Spleen (tissue), 11 donors: ENCODE data around the gene RERE. TPM values are rescaled to one million over a fixed set of nuclear protein-coding genes. Genes with fewer than 3 reads are reported as not detected.
A peak's percentile ranks its signal among the peaks of the same experiment; 100 is the strongest.

ENCODE experiments used
- DNase-seq: peaks from one replicate; pipeline ENCODE4 v3.0.0-alpha.2; 2020
- H3K27ac ChIP-seq, 8 donors: fragments of 200-600 bp; sonication (generic) in 7 of 8; 1 replicate in 4 of 8; 2 replicates in 4 of 8; pipeline versions ENCODE4 v1.5.0 to v1.8.0; 2016 to 2021; ENCODE audit warnings: inconsistent platforms in 4 of 8, mild to moderate bottlenecking in 4 of 8, moderate library complexity in 1 of 8
- H3K27me3 ChIP-seq, 7 donors: fragments of 200-600 bp; sonication (generic) in 6 of 7; replicated peaks in 1 of 7; 1 replicate in 4 of 7; 2 replicates in 3 of 7; pipeline versions ENCODE4 v1.5.0 to v1.8.0; 2016 to 2021; ENCODE audit warnings: inconsistent platforms in 3 of 7, mild to moderate bottlenecking in 1 of 7
- H3K36me3 ChIP-seq, 6 donors: fragments of 200-600 bp; sonication (generic) in 5 of 6; 1 replicate in 4 of 6; 2 replicates in 2 of 6; pipeline versions ENCODE4 v1.5.0 to v1.8.0; 2016 to 2021; ENCODE audit warnings: inconsistent platforms in 2 of 6
- H3K4me1 ChIP-seq, 6 donors: fragments of 200-600 bp; sonication (generic) in 5 of 6; 1 replicate in 3 of 6; 2 replicates in 3 of 6; pipeline versions ENCODE4 v1.5.0 to v1.8.0; 2016 to 2021; ENCODE audit warnings: inconsistent platforms in 3 of 6
- H3K4me3 ChIP-seq, 8 donors: fragments of 200-600 bp; sonication (generic) in 7 of 8; 1 replicate in 4 of 8; 2 replicates in 4 of 8; pipeline versions ENCODE4 v1.5.0 to v1.8.0; 2016 to 2021; ENCODE audit warnings: inconsistent platforms in 4 of 8, mild to moderate bottlenecking in 4 of 8, moderate library complexity in 2 of 8
- H3K9me3 ChIP-seq, 8 donors: fragments of 200-600 bp; sonication (generic) in 7 of 8; 1 replicate in 4 of 8; 2 replicates in 4 of 8; pipeline versions ENCODE4 v1.5.0 to v1.8.0; 2016 to 2021; ENCODE audit warnings: inconsistent platforms in 4 of 8
- CTCF ChIP-seq, 11 experiments: fragments of 200-600 bp in 7 of 11; fragments of 450-650 bp in 4 of 11; sonication (generic) in 4 of 11; IDR thresholded peaks in 8 of 11; conservative IDR thresholded peaks in 3 of 11; 1 replicate in 7 of 11; 2 replicates in 4 of 11; pipeline versions ENCODE4 v1.4.0 to v1.8.0; 2016 to 2021; ENCODE audit warnings: antibody characterized with exemption in 11 of 11, inconsistent platforms in 4 of 11, mild to moderate bottlenecking in 1 of 11
- POLR2A ChIP-seq, 3 donors: fragments of 450-650 bp; IDR thresholded peaks; one replicate each; pipeline ENCODE4 v1.5.1; 2017; ENCODE audit warnings: antibody characterized with exemption in 3 of 3, mild to moderate bottlenecking in 1 of 3
- POLR2AphosphoS5 ChIP-seq, 3 donors: sonication (generic); formaldehyde crosslinking; IDR thresholded peaks; one replicate each; pipeline ENCODE4 v1.5.1; 2017; ENCODE audit warnings: antibody characterized with exemption in 3 of 3
- WGBS, 5 donors: extraction: QIAGEN DNeasy Blood & Tissue Kit in 3 of 5; methylation state at CpG; one replicate each; pipeline versions ENCODE4 v1.1.5 to v1.1.7; 2013 to 2018; 5-methylcytosine and 5-hydroxymethylcytosine counted together
- intact Hi-C: fragments of 100-400 bp; cut with DNase I; formaldehyde crosslinking; loops from one replicate; pipeline ENCODE4 v1.15.0; 2023; ENCODE audit warnings: low total_unique reads
- polyA plus RNA-seq, 3 donors: library from polyadenylated mRNA; stranded (reverse); fragments of 200-250 nt; gene quantifications; one replicate each; pipeline ENCODE4 v1.2.1, GENCODE V29; 2013
- total RNA-seq, 7 donors: library from RNA; depleted of rRNA in 3 of 7; stranded (reverse); fragments of >200 nt in 3 of 7; fragmentation: NEBNext Ultra II Directional in 4 of 7; extraction: Animal tissue kit (Norgen Biotek cat#: 25700) in 4 of 7; gene quantifications; one replicate each; pipeline versions ENCODE4 v1.1.0 to v1.2.1, GENCODE V29; 2016 to 2021
- donor health status: healthy with polysubstance abuse.
- donor health status: DM: no; HTN: no; CAD: no; lungs with moderate emphysema.
- donor health status: DM: no; HTN: no; CAD: no.
- donor health status: Bipolar disorder and iron deficiency.
- donor health status: healthy.
- donor health status: DM: no; HTN: no; CAD: no.
- donor health status: DM: yes; HTN: yes; CAD: no.

The RERE gene
- total and polyA plus RNA-seq, 10 donors = 10.3 to 149 (median 117) TPM

DNA sequence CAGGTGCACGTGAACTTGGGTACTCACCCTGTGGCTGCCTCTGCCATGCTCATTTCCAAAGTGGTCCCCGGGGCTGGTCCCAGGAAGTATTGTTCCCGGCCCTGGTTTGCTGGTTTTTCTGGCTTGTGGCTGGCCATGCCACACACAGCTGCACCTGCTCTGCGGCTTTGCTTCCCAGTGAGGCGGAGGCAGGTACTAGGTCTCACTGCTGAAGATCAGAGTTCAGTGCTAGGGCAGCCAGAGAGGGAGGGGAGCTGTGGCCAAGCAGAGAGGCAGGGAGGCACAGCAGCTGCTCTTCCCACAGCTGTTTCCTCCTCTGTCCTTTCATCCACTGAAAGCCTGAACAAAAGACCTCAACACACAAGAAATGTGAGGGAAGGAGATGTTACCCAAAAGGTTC is 30.6 kb upstream of the RERE start:
- Histone ChIP-seq H3K9me3 (no peaks in the 10 kb centered on the region), H3K4me1 (peaks cover 0 to 26% (median 14%) of the 10 kb centered on the region in 6 donors), H3K27ac (no peak overlapping the region), H3K27me3 (no peaks in the 10 kb centered on the region), H3K4me3 (no peak overlapping the region), H3K36me3 (no peaks in the 10 kb centered on the region)
- TF ChIP-seq POLR2A (IDR thresholded peaks at IDR 0.05) = no peak
- no peak for TF ChIP-seq CTCF (IDR thresholded peaks at IDR 0.05 in 8 of 11, conservative IDR thresholded peaks at IDR 0.05 in 3 of 11)
- no peak for TF ChIP-seq POLR2AphosphoS5 (IDR thresholded peaks at IDR 0.05)
- no peak for DNase-seq
- 28 to 60% (median 36%) methylated on average over 5 of the region's 5 CpGs for WGBS, 5 donors
- intact Hi-C loops = no loop called here

DNA sequence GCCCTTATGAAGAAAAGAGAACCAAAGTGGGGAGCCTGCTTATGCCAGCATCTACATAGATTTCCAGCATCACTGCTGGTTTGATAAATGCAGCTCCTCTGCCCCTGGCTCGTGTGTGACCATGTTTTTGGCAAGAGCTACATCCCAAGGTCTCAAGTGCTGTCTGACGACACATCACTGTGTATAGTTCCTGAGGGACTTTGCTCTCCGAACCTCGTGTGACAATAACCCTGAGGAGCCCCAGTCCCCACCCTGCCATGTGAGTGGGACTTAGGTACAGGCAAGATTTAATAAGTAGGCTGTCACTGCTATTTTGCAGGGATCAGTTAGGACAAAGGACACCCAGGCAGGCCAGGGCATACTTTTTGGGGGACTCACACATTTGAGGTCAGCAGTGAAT is 28.8 kb upstream of the RERE start:
- peaks cover 0 to 26% (median 14%) of the 10 kb centered on the region in 6 donors for H3K4me1 ChIP-seq
- intact Hi-C loops = no loop called here
- TF ChIP-seq POLR2AphosphoS5 (IDR thresholded peaks at IDR 0.05) (no peak), CTCF (IDR thresholded peaks at IDR 0.05 in 8 of 11, conservative IDR thresholded peaks at IDR 0.05 in 3 of 11) (no peak), POLR2A (IDR thresholded peaks at IDR 0.05) (no peak)
- H3K36me3 ChIP-seq = no peaks in the 10 kb centered on the region
- H3K27ac ChIP-seq = no peak overlapping the region
- no peak overlapping the region for H3K4me3 ChIP-seq
- no peaks in the 10 kb centered on the region for H3K9me3 ChIP-seq
- H3K27me3 ChIP-seq = no peaks in the 10 kb centered on the region
- 45 to 82% (median 69%) methylated on average over 4 of the region's 4 CpGs for WGBS, 5 donors
- no peak for DNase-seq

DNA sequence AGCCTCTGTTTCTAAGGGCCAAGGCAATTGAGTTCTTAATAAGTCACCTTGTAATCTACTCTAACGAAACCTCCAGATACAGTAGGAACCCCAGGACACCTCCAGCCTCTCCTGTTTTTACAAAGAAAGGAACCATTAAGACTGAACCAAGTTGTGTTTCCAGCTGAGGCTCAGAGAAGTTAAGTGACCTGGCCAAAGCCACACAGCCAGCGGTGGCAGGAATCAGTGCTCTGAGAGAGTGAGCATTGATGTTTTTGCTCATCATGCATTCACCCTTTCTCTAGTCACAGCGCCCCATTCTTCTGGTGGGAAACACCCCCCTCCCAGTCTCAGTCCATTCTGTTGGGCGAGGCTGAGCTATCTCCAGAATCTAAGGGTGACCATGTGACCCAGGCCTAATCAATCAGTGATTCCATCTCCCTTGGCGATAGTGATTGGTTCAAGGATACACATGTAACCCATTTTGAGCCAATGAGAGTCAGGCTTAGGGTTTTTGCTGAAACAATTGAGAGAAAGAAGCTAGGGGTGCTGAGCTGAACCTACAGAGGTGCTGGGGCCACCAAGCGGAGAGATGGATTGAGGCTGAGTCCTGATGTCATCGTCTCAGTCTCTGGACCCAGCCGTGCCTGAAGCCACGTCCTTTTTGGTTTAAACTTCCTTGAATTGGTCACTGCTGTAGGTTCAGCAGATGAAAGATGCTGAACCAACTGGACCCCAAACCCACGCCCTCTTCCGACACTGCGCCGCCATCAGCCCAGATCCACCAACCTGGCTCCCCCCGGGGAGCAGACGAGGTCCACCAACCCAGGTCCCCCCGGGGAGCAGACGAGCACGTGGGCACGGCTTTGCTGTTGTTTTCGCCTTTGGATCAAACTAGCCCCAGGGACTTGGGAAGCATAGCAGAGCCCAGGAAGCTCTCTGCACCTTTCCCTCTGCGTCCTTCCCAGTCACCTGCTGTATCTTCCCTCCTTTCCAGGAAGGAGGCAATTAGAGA is 28.0 kb upstream of the RERE start:
- H3K36me3 ChIP-seq = no peaks in the 10 kb centered on the region
- H3K4me1 ChIP-seq = peaks cover 0 to 26% (median 14%) of the 10 kb centered on the region in 6 donors
- TF ChIP-seq POLR2AphosphoS5 (IDR thresholded peaks at IDR 0.05) (no peak), CTCF (IDR thresholded peaks at IDR 0.05 in 8 of 11, conservative IDR thresholded peaks at IDR 0.05 in 3 of 11) (no peak), POLR2A (IDR thresholded peaks at IDR 0.05) (no peak)
- H3K27me3 ChIP-seq = no peaks in the 10 kb centered on the region
- 86 to 93% (median 89%) methylated on average over 21 of the region's 21 CpGs for whole genome bisulfite sequencing, 5 donors
- H3K27ac ChIP-seq = peak overlapping the region in 2 of 8 donors; percentile 31 to 34
- no peaks in the 10 kb centered on the region for H3K9me3 ChIP-seq
- H3K4me3 ChIP-seq = no peak overlapping the region
- DNase-seq = no peak
- intact Hi-C loops = no loop called here

- intact Hi-C loops = no loop called here
- Histone ChIP-seq H3K9me3 (no peaks in the 10 kb centered on the region), H3K4me3 (no peak overlapping the region), H3K27ac (peak overlapping the region in 4 of 8 donors; percentile 2 to 34 (median 31)), H3K27me3 (no peaks in the 10 kb centered on the region), H3K36me3 (no peaks in the 10 kb centered on the region), H3K4me1 (peaks cover 0 to 26% (median 14%) of the 10 kb centered on the region in 6 donors)
- no peak for DNase-seq
- peak in 2 of 3 donors; percentile 45 to 62 for TF ChIP-seq POLR2AphosphoS5 (IDR thresholded peaks at IDR 0.05)
- no peak for TF ChIP-seq POLR2A (IDR thresholded peaks at IDR 0.05)
- WGBS, 5 donors = 33 to 61% (median 46%) methylated on average over 6 to 7 of the region's 7 CpGs
Observed at GRCh38 chr1:8844501-8845006, 27.1 kb upstream of the RERE start.
